HG03095 (cell line): ENCODE data around the gene WIZ.
"Not testable (repeated sequence)": the region's sequence is repeated elsewhere in the genome, so short reads cannot be mapped to it uniquely, and the experiment has no call there.

Source experiments
- ATAC-seq: cut with Tn5 transposase; IDR thresholded peaks from one replicate; pipeline ENCODE4 v1.9.1; 2021; ENCODE audit warnings: moderate library complexity; ENCODE audit not compliant: unreplicated experiment

WIZ gene

DNA sequence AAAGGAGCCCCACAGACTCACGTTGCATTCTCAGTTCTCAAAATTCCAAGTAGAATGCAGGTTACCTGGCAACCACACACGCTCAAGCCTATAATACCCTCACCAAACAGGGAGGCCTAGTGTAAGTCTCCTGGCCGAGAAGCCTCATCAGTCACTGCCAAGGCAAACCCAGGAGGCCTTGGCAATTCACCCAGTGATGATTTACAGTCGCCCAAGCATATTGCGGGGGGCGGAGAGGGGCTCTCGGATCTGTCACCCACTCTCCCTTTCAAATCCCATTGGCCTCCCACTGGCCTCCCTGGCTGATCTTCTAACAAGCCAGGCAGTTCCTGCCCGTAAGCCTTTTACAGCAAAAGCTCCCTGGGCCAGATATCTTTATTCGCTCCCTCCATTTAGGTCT is 32.1 kb downstream of the WIZ start:
- no peak for ATAC-seq

DNA sequence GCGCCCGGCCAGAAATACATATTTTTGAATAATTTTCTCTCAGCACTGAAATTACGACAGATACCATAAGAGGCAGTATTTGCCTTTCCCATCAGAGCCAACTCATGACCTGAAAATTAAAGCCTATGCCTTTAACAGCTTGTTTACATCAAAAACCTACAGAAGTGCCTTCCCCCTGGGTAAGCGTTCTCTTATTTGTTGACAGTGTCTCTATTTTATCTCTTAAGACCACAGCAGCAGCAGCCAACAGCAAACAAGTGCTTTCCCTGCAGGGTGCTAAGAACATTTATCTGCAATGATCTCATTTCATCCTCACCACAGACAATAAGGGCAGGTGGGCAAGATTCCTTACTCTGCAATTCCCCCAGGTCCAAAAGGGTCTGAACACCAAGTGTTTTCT is 36.9 kb downstream of the WIZ start:
- no peak for ATAC-seq

DNA sequence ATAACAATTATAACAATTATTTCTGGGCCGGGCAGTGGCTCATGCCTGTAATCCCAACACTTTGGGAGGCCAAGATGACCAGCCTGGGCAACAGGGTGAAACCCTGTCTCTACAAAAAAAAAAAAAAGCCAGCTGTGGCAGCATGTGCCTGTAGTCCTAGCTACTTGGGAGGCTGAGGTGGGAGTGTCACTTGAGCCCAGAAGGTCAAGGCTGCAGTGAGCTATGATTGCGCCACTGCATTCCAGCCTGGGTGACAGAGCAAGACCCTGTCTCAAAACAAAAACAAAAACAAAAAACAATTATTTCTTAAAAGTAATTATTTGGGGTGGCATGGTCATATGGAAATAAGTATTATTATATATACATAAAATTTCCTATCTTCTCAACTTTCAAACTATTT is 38.4 kb downstream of the WIZ start:
- not testable (repeated sequence) for ATAC-seq

DNA sequence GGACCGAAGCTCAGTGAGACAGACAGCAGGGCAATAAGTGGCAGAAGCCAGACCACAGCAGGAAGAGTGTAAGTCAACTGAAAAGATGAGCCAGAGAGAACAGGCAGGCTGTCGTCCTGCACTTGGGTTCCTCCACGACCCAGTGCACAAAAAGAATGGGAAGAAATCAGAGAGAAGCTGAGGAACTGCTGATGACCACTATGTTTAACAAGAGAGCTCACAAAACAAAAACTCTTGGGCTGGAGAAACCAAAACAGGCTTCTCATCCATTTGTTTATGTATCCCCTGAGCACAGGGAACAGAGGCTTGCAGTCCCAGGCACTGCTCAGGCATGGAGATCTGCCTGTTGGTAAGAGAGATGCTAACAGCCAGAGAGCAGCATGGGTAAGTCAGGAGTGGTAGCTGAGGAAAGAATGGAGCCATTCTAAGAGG is 45.0 kb downstream of the WIZ start:
- ATAC-seq = no peak

DNA sequence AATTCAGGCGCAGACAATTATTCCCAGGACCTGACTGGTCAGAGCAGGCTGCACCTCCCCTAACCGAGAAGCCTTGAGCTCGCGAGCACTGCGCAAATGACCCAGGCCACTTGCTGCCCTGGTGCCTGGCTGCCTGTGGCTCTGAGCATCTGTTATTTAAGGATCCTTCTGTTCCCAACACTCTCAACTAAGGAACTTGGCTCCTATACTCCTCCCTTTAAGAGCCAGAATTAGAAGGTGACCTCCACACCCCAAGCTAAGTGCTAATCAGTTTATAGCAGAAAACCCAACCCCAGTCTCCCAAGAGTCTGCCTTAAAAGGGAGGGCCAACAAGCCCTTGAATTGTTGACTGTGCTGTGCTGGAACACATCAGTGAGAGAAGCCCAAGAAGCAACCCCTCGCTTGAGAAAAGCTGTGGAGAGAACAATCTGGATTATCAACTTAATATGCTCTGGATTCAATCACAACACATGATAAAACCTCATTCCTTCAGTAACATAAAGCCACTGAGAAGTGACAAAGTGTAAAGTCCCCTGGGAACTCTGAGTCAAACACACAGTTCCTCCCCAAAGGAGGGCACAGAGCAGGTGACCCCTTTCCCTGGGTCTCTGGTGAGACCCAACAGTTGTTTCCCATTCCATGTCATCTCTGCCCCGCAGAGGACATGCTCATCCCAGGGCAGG is 45.5 kb downstream of the WIZ start:
- no peak for ATAC-seq

DNA sequence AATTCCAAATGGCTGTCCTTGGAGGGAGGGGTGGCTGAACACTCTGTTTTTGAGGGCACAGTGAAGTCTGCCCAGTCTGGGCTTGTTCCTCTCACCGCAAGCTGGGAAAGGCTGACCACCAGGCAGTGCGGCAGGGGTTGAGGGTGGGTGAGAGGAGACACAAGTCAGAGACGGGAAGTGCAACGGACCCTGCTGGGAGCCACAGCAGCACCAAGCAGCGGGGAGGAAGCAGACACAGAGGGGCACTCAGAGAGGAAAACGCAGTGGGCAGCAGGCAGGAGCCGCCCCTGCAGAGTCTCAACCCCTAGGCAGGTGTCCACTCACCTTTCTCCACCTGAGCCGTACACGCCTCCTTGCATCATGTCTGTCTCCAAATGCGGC is 46.6 kb downstream of the WIZ start:
- ATAC-seq = no peak

DNA sequence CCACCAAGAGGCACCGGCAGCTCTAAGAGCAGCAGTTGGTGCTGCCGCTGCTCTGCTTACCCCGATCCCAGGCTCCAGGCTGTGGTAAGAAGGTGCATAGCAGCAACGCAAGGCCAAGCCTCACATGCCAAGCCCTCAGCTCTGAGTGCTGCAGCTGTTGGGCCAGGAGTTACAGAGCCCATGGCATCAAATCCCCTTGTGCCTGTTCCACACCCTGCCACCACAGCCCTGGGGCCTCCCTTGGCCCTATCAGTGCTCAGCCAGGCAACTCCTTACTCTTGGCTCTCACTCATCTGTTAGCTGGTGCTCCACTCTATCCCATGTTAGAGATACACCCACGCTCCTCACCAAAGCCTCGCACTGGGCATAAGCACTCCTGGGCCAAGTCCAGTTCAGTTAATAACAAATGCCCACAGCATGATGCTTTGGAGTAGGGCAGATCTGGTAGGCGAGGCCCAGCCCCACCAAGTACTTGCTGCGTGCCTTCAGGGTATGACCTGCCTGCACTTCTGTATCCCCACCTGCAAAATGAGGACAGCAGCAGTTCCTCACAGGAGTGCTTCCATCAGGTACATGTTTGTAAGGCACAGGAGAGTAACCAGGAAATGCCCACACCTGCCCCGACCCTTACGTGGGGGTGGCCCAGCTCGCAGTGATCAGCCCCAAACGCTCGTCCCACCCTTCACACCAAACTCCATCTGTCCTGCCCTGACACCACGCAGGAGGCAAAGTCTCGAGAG is 47.2 kb downstream of the WIZ start:
- no peak for ATAC-seq

DNA sequence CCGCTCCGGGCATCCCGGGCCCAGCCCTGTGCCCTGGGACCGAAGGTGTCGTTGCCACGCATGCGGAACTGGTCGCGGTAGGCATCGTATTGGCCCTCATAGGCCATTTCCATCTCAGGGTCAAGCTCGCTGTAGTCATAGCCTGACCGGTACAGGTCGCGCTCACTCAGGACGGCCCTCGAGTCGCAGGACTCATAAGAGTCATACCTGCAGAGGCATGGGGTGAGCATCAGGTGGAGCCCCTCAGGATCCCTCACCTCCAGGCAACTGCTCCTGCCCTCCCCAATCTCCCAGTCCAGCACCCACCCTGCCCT is 48.4 kb downstream of the WIZ start:
- no peak for ATAC-seq

DNA sequence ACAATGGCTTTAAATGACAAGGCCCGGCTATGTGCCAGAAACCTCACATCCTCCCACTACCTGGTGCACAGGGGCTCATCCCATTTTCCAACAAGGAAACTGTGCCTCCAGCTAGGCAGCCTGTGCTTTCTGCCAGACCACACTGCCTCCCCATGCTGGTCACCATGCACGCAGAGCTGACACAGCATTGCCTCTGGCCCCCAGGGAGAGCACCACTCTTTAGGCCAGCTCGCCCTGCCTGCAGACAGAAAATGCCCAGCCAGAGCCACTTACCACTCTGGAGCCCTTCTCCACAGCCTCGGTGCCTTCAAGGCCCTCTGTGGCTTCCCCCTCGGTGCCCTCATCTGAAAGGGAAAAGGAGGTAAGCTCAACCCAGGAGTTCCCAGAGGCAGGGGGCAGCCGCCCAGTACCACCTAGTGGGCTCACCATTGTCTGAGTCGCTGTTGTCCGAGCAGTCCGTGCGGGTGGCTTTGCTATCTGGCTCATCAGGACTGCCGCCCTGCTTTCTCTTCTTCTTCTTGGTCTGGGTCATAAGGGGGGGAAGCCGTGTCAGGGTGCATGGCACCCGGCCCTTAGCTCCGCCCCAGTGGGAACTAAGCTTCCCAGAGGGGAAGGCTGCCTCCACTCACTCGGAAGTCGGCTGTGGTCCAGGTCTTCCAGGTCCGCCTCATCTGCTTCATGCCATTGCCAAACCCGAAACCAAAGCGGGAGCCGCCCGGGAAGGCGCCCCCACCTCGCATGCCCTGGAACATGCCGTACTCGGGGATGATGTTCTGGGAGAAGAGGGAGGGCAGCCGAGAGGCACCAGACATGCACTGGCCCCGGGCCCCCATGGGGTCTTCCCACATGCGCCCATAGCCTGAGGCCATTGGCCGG is 49.0 kb downstream of the WIZ start:
- ATAC-seq = no peak

DNA sequence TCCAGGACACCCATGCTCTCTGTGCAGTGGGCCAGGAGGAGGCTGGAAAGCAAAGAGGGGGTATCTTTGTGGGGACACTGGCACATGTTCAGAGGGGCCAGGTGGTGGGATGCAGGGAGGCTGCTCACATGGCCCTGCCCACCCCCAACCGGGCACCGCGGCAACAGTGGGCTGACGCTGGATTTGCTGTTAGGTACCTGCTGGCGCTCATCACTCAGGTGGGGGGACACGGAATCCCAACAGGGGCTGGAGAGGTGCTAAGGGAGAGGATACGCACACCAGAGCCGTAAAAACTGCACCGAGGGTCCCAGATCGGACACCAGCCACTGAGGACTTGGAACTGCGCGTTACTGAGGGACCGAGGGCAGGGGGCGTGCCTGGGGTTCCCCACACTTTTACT is 50.1 kb downstream of the WIZ start:
- ATAC-seq = no peak

DNA sequence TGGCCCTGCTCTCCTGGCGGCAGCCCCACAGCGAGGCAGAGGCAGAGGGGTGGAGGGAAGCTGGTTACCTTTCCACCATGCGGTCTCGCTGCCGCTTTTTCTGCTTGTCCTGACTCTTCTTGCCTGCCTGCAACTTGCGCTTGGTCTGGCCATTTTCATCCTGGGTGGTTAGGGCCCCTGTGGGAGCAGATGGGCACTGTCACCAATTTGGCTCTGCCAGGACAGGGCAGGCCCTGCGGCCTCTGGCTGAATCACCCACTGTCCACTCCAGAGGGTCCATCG is 50.6 kb downstream of the WIZ start:
- ATAC-seq = no peak

DNA sequence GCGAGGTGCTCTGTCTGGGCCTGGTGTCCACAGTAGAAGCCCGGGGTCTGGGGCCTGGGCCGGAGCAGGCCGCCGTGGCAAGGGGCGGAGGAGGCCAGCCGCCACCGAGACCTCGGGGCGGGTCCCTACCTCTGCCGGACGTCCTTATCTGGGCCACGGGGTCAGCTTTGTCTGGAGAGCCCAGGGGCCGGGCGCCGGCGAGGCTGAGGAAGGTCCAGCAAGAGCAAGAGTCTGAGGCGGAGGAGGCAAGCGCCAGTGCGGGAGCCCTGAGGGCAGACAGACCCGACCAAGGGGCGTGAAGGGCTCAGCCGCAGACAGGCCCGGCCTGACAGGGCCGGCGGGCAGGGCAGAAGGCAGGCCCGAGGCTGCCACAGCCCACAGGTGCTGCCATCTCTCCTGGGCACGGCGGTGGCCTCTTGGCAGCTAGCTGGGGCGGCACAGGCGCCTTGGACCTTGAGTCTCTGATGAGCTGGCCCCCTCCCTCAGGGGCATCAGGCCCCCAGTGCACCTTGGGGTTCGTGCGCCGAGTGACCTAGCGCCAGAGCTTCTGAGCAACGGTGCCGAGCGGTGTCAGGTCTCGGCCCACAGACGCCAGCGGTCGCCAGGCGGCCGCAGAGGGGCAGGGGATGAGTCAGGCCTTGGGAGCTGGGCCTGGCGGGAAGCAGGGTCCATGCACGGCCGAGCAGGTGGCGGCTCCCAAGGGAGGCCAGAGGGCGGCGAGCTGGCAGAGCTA is 51.1 kb downstream of the WIZ start:
- ATAC-seq = no peak

DNA sequence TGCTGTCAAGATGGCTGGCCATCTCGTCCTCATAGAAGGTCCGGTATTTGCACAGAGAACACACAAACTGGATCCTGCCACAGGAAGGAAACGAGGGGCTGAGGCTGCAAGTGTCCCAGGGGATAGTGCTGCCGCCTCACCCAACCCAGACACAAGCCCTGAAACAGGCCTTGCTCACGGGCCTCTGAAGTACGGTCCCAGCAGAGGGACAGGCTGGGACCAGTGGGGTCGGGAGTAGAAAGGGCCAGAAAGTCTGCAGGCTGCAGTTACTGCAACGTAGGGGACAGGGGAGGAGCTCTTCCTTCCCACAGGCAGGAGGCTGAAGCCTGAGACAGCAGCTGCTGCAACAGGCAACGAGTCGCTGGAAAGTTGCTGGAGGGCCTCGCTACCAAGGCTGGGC is 52.0 kb downstream of the WIZ start:
- ATAC-seq = no peak

DNA sequence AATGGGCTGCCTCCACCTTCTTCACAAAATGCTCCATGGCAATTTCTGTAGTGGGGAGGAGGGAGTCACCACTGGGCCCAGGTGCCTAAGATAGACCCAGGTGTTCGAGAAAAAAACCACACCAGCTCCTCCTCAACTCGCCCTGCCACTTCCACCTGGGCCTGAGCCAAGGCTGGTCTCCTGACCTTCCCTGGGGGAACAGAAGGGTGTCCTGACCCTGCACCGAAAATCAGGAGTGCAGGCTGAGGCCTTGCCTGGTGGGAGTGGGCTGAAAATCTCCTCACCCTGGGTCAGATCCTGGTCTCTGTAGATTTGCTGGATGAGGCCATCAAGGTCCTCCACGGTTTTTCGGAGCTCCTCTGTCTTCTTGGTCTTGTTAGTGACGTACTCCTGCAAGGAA is 52.5 kb downstream of the WIZ start:
- no peak for ATAC-seq

DNA sequence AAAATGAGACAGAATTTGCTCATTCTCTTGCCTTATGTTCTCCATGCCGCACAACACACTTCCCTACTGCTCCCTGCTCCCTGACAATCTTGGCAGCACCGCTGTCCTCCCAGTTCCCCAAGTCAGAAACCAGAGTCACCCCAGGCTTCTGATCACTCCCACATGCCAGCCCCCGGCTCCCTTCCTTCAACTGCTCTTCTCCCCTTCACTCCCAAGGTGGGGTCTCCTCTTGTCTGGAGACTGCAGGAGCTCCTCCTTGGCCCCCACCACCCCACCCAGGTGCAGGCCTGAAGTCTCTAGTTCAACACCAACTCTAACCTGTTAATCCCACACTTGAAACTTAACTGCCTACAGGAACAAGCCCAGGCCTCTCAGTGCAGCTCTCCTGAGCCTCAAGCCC is 53.3 kb downstream of the WIZ start:
- ATAC-seq = no peak

DNA sequence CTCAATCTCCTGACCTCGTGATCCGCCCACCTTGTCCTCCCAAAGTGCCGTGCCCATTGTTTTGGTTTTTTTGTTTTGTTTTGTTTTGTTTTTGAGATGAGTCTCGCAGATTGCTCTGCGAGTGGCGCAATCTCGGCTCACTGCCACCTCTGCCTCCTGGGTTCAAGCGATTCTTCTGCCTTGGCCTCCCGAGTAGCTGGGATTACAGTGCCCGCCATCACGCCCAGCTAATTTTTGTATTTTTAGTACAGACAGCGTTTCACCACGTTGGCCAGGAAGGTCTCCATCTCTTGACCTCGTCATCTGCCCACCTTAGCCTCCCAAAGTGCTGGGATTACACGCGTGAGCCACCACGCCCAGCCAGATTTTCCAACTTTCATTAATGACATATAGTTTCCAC is 54.5 kb downstream of the WIZ start:
- not testable (repeated sequence) for ATAC-seq

DNA sequence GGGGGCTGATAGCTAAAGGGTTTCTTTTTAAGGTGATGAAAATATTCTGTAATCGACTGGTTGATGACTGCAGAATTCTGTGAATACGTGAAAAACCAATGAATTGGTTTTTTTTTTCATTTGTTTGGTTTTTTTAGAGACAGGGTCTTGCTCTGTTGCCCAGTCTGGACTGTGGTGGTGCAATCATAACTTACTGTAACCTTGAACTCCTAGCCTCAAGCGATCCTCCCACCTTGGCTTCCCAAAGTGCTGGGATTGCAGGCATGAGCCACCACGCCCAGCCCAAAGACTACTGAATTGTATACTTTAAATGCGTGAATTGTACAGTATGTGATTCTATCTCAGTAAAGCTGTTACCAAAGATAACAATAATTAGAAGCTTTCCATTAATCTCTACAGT is 55.3 kb downstream of the WIZ start:
- ATAC-seq = no peak

DNA sequence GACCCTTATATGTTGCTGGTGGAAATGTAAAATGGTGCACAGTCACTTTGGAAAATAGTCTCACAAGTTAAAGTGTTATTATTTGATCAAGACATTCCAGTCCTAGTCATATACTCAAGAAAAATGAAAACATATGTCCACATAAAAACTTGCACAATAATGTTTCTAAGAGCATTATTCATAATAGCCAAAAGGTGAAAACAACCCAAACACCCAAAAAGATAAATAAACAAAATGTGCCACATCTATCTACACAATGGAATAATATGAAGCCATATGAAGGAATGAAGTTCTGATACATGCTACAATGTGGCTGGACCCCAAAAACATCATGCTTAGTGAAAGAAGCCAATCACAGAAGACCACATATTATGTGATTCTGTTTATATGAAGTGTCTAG is 55.8 kb downstream of the WIZ start:
- no peak for ATAC-seq

DNA sequence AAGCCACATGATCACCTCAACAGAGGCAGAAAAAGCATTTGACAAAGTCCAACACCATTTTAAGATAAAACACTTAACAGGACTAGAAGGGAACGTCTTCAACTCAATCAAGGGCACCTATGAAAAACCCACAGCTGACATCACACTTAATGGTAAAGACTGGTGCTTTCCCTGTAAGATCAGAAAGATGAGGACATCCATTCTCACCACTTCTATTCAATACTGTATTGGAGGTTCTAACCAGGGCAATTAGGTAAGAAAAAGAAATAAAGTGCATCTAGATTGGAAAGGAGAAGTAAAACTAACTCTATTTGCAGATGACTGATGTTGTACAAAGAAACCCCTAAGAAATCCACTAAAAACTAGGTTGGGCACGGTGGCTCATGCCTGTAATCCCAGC is 58.9 kb downstream of the WIZ start:
- no peak for ATAC-seq

DNA sequence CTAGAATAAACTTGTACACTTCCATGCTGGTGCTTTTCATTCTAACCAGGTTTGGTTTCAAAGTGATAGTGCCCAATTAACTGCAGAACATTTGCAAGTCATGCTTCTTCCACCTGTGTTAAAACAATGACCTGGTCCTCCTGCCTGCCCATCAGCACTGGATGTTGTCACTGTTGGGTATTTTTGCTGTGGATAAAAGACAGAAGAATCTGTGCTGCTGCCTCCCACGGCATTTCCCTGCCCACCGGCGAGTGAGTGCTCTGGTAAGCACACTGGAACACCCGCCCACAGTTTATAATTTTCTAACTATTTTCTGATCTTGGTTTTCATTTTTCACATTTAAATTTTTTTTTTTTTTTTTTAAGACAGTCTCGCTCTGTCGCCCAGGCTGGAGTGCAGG is 67.9 kb downstream of the WIZ start:
- ATAC-seq = no peak

DNA sequence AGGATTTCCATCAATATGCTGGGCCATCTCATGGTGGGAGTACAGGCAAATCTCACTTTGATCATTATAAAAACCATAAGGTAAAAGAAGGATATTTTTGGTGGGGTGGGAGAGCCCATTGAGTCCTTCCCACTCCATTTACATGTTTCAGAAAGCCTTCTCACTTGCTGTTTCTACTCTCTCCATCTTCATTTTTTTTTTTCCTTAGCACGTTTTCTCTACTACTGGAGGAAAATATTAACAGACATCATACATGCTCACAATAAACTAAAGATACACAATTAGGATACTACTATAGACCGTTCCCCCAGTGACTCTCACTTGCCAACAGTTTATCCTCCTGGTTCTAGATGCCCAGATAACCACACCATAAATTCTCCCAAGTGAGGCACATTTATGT is 68.3 kb downstream of the WIZ start:
- ATAC-seq = no peak
